Kidney epithelial cell (primary cell): ENCODE data around the gene NRP2. TPM values are rescaled to one million over a fixed set of nuclear protein-coding genes. Genes with fewer than 3 reads are reported as not detected.

Experiments
- DNase-seq: peaks from one replicate; pipeline ENCODE4 v3.0.0-alpha.2; 2010; ENCODE audit warnings: low read depth
- H3K27me3 ChIP-seq: 2 replicates; pipeline ENCODE4 v1.6.0; 2011; ENCODE audit warnings: low read length; ENCODE audit not compliant: control insufficient read depth, insufficient read depth
- H3K36me3 ChIP-seq: 2 replicates; pipeline ENCODE4 v1.5.1; 2011; ENCODE audit warnings: low read length; ENCODE audit not compliant: control insufficient read depth, insufficient read depth
- H3K4me3 ChIP-seq: 2 replicates; pipeline ENCODE4 v1.5.1; 2011; ENCODE audit warnings: low read depth, mild to moderate bottlenecking, control low read depth, low read length
- total RNA-seq: library from RNA; depleted of rRNA; stranded (reverse); fragments of >200 nt; gene quantifications from 2 replicates; pipeline ENCODE4 v1.2.3, GENCODE V29; 2015
- TF ChIP-seq, protein P1 (sequence below): IDR thresholded peaks from 2 replicates; pipeline ENCODE4 v1.5.1; 2011; ENCODE audit warnings: mild to moderate bottlenecking, moderate library complexity, low read length, control low read depth, inconsistent platforms; ENCODE audit not compliant: insufficient read depth, poor library complexity, severe bottlenecking

Gene NRP2
- total RNA-seq, 1 donor from 2014 or later = 78.6 TPM

DNA sequence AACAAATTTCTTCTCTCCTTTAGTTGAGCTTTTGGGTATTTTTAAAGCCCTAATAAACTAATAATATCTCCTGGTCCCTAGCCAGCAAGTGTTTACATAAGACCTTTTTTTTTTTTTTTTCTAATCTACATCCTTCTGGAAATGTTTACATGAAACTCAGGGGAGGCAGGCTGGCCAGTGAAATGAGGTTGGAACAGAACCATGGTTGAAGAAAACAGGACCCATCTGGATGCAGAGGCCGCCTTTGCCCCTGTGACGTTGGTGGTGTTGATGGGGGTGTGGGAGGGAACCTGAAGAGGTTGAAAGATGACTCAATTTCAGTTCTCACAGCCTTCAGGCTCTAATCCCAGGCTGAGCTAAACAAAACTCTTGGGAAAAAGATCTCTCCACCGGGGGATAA is 118.5 kb downstream of the NRP2 start:
- no peak for DNase-seq
- H3K27me3 ChIP-seq = no peaks in the 10 kb centered on the region
- H3K4me3 ChIP-seq = no peak overlapping the region
- no peaks in the 10 kb centered on the region for H3K36me3 ChIP-seq
- TF ChIP-seq, protein P1, sequence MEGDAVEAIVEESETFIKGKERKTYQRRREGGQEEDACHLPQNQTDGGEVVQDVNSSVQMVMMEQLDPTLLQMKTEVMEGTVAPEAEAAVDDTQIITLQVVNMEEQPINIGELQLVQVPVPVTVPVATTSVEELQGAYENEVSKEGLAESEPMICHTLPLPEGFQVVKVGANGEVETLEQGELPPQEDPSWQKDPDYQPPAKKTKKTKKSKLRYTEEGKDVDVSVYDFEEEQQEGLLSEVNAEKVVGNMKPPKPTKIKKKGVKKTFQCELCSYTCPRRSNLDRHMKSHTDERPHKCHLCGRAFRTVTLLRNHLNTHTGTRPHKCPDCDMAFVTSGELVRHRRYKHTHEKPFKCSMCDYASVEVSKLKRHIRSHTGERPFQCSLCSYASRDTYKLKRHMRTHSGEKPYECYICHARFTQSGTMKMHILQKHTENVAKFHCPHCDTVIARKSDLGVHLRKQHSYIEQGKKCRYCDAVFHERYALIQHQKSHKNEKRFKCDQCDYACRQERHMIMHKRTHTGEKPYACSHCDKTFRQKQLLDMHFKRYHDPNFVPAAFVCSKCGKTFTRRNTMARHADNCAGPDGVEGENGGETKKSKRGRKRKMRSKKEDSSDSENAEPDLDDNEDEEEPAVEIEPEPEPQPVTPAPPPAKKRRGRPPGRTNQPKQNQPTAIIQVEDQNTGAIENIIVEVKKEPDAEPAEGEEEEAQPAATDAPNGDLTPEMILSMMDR = no peak

DNA sequence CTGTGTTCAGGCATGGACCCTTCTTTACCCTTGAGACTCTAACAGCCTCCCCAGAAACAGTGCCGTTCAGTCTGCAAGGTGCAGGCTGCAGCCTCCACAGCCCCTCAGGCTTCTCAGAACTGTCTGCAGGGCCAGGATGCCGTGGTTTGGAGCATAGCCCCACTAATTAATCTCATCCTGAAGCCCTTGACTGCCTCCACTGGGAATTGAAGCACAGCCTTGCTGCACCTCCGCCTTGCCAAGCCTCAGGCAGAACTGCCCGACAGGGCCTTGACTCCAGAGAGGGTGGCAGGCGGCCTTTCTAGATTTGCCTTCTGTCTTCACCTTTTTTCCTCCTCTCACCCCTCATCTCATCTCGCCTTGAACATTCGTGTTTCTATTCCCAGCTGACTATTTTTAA is 119.8 kb downstream of the NRP2 start:
- Histone ChIP-seq H3K36me3 (no peaks in the 10 kb centered on the region), H3K27me3 (no peaks in the 10 kb centered on the region), H3K4me3 (no peak overlapping the region)
- TF ChIP-seq, protein P1 = no peak
- no peak for DNase-seq

DNA sequence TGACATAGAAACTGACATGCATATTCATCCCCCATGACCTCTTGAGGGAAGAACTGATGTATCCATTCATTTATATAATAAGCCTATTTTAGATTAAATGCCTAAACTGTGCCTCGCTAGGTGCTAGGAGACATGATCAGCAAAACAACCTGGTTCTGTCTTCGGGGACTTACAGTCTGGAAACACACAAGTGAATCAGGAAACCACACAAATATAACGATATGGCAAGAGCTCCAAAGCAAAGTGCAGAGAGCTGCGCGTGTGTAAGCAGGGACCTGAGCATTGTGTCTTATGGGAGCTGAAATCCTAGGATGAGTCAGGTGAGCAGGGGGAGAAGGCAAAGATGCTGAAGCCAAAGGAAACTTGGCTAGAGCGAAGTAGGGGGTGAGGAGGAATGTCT is 120.6 kb downstream of the NRP2 start:
- no peak for DNase-seq
- H3K27me3 ChIP-seq = no peaks in the 10 kb centered on the region
- H3K36me3 ChIP-seq = no peaks in the 10 kb centered on the region
- TF ChIP-seq, protein P1 = no peak
- H3K4me3 ChIP-seq = no peak overlapping the region

DNA sequence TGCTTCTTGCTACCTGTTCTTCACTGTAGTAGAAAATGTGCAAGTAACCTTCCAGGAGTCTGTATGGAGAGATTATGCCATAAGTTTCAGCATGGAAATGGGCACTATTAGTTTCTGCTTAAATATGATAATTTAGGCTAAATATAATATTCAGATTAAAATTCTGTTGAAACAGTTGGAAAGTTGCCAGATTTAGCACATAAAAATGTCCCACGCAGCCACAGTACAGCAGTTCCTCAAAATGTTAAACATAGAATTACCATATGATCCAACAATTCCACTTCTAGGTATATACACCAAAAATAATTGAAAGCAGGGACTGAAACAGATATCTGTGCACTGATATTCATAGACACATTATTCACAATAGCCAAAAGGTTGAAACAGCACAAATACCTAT is 121.2 kb downstream of the NRP2 start:
- Histone ChIP-seq H3K4me3 (no peak overlapping the region), H3K36me3 (no peaks in the 10 kb centered on the region), H3K27me3 (no peaks in the 10 kb centered on the region)
- TF ChIP-seq, protein P1 = no peak
- DNase-seq = no peak

DNA sequence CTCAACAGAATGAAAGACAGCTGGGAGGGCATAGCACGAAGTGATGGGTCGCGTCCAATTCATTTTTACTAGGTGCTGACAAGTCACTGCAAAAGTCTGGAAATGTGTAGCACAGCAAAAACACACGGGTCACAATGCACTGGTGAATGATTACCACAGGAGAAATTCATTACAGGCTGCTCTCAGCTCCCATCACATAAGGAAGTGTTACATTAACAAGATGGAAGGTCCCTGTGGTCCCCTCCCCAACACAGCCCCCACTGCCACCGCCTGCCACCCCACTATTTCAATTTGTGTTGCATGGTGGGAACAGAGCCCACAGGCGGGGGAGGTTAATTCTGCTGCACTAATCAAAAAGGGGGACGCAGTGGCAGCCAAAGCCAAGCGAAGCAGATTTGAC is 122.8 kb downstream of the NRP2 start:
- H3K36me3 ChIP-seq = no peaks in the 10 kb centered on the region
- DNase-seq = no peak
- H3K4me3 ChIP-seq = no peak overlapping the region
- TF ChIP-seq, protein P1 = no peak
- no peaks in the 10 kb centered on the region for H3K27me3 ChIP-seq

DNA sequence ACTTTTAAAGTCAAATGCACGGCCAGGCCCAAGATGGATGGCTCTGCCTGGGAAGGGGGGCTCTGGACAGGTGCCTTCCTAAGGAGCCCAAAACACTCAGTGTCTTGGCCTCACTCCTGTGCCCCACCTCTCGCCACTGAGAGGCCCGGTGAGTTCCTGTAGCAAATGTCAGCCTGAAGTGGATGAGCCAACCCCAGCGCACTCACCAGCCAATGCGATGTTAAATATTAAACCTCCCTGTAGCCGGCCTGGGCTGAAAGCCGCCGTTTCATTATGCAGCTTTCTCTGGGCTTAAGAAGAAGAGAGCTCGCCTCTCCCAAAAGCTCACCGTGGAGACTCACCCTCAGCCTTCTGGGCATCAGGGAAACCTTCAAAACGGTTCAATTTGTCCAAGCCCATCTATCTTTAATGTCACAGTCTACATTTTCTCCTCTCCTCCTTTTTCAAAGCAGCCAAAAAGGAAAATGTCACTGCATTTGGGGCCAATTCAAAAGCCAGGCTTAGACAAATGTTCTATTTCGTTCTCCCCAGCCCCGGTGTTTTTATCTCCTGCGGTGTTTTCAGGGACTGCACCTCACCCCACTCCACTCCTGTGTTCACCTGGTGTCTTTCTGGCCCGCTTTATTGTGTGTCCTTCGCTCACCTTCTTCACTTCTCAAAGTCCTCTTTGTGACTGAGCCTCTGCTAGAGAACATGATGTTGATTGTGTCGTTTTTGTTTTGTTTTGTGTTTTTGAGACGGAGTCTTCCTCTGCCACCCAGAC is 124.0 kb downstream of the NRP2 start:
- no peaks in the 10 kb centered on the region for H3K36me3 ChIP-seq
- no peak overlapping the region for H3K4me3 ChIP-seq
- DNase-seq = peak; percentile 12
- TF ChIP-seq, protein P1 = no peak
- no peaks in the 10 kb centered on the region for H3K27me3 ChIP-seq
